ENCODE measurements around the gene CRTAC1. TPM values are rescaled to one million over a fixed set of nuclear protein-coding genes. Genes with fewer than 3 reads are reported as not detected.

The CRTAC1 gene
- total RNA-seq, 1 donor = not detected

GRCh38 chr10:98031440-98031839, 1.0 kb upstream of the CRTAC1 start:
- no peak for DNase-seq (ENCODE audit: low read depth)
- no peak for TF ChIP-seq CTCF (IDR thresholded peaks at IDR 0.05; ENCODE audit: insufficient read depth, low read length)
- H3K4me3 ChIP-seq (ENCODE audit: low read depth, low read length) = no peak overlapping the region

GRCh38 chr10:98030991-98031431, 590 bp upstream of the CRTAC1 start:
- no peak overlapping the region for H3K4me3 ChIP-seq (ENCODE audit: low read depth, low read length)
- TF ChIP-seq CTCF (IDR thresholded peaks at IDR 0.05; ENCODE audit: insufficient read depth, low read length) = no peak
- DNase-seq (ENCODE audit: low read depth) = no peak

- H3K4me3 ChIP-seq (ENCODE audit: low read depth, low read length) = no peak overlapping the region
- DNase-seq (ENCODE audit: low read depth) = no peak
- no peak for TF ChIP-seq CTCF (IDR thresholded peaks at IDR 0.05; ENCODE audit: insufficient read depth, low read length)
Observed at GRCh38 chr10:98029149-98030092, 1.0 kb downstream of the CRTAC1 start.

- H3K4me3 ChIP-seq (ENCODE audit: low read depth, low read length) = no peak overlapping the region
- peak; percentile 24 for DNase-seq (ENCODE audit: low read depth)
- peak; percentile 65 for TF ChIP-seq CTCF (IDR thresholded peaks at IDR 0.05; ENCODE audit: insufficient read depth, low read length)
Observed at GRCh38 chr10:98028168-98028770, 2.2 kb downstream of the CRTAC1 start.

- TF ChIP-seq CTCF (IDR thresholded peaks at IDR 0.05; ENCODE audit: insufficient read depth, low read length) = no peak
- DNase-seq (ENCODE audit: low read depth) = no peak
- no peak overlapping the region for H3K4me3 ChIP-seq (ENCODE audit: low read depth, low read length)
Observed at GRCh38 chr10:98023024-98023423, 7.4 kb downstream of the CRTAC1 start.

- no peak overlapping the region for H3K4me3 ChIP-seq (ENCODE audit: low read depth, low read length)
- DNase-seq (ENCODE audit: low read depth) = no peak
- TF ChIP-seq CTCF (IDR thresholded peaks at IDR 0.05; ENCODE audit: insufficient read depth, low read length) = no peak
Observed at GRCh38 chr10:98020784-98021183, 9.6 kb downstream of the CRTAC1 start.

All from fibroblast of the aortic adventitia (primary cell).